GM12891 (cell line): ENCODE results near the gene MAD1L1.

Source experiments
- DNase-seq: peaks from one replicate; pipeline ENCODE4 v3.0.0; 2011; ENCODE audit warnings: low spot score; ENCODE audit not compliant: insufficient read length
- FAIRE-seq: peaks from 2 replicates; lab custom pipeline; 2011; peaks lifted over from hg19 to GRCh38; lab: Jason Lieb, UNC
- PAX5 ChIP-seq: IDR thresholded peaks from 2 replicates; pipeline ENCODE4 v1.6.1; 2011; ENCODE audit warnings: low read length, moderate library complexity, mild to moderate bottlenecking; ENCODE audit not compliant: insufficient read depth, severe bottlenecking
- POLR2A ChIP-seq: IDR thresholded peaks from 2 replicates; pipeline ENCODE4 v1.6.1; 2011; ENCODE audit warnings: low read depth, low read length, control low read depth
- POLR2AphosphoS5 ChIP-seq: IDR thresholded peaks from 2 replicates; pipeline ENCODE4 v1.6.1; 2011; ENCODE audit warnings: low read depth, low read length, control low read depth
- POU2F2 ChIP-seq: IDR thresholded peaks from 2 replicates; pipeline ENCODE4 v1.6.1; 2011; ENCODE audit warnings: low read depth, mild to moderate bottlenecking, control low read depth, low read length, moderate library complexity
- SPI1 ChIP-seq: IDR thresholded peaks from 2 replicates; pipeline ENCODE4 v1.6.1; 2011; ENCODE audit warnings: low read depth, low read length, control low read depth
- TAF1 ChIP-seq: IDR thresholded peaks from 2 replicates; pipeline ENCODE4 v1.6.1; 2011; ENCODE audit warnings: low read depth, low read length, control low read depth

Gene MAD1L1

GRCh38 chr7:2150445-2150815 is 82.3 kb downstream of the MAD1L1 start:
- DNase-seq (no peak), FAIRE-seq (no peak)
- TF ChIP-seq POU2F2 (no peak), PAX5 (no peak), POLR2A (no peak), SPI1 (no peak), POLR2AphosphoS5 (no peak), TAF1 (no peak)

- TF ChIP-seq PAX5 (no peak), POLR2AphosphoS5 (no peak), POU2F2 (no peak), POLR2A (no peak), SPI1 (no peak), TAF1 (no peak)
- FAIRE-seq (no peak), DNase-seq (no peak)
Observed at GRCh38 chr7:2149672-2150444, 82.9 kb downstream of the MAD1L1 start.

GRCh38 chr7:2148814-2149213 is 83.9 kb downstream of the MAD1L1 start:
- no peak for DNase-seq
- no peak for FAIRE-seq
- TF ChIP-seq SPI1 (no peak), POLR2A (no peak), PAX5 (no peak), POLR2AphosphoS5 (no peak)

- DNase-seq: no peak
- no peak for TF ChIP-seq TAF1
- no peak for TF ChIP-seq POLR2AphosphoS5
- no peak for TF ChIP-seq PAX5
- TF ChIP-seq POLR2A: no peak
- no peak for TF ChIP-seq POU2F2
- TF ChIP-seq SPI1: no peak
- no peak for FAIRE-seq
Observed at GRCh38 chr7:2148189-2148588, 84.6 kb downstream of the MAD1L1 start.

GRCh38 chr7:2146676-2147472 is 85.9 kb downstream of the MAD1L1 start:
- no peak for FAIRE-seq
- no peak for TF ChIP-seq POU2F2
- TF ChIP-seq POLR2AphosphoS5: no peak
- no peak for TF ChIP-seq SPI1
- no peak for TF ChIP-seq PAX5
- no peak for TF ChIP-seq TAF1
- no peak for TF ChIP-seq POLR2A

GRCh38 chr7:2145835-2146580 is 86.7 kb downstream of the MAD1L1 start:
- FAIRE-seq (no peak), DNase-seq (no peak)
- TF ChIP-seq POLR2A: no peak
- TF ChIP-seq TAF1: no peak
- no peak for TF ChIP-seq POU2F2
- TF ChIP-seq POLR2AphosphoS5: no peak
- TF ChIP-seq PAX5: no peak
- no peak for TF ChIP-seq SPI1

More at GRCh38 chr7:2146676-2147472, 85.9 kb downstream of the MAD1L1 start:
- no peak for DNase-seq

GRCh38 chr7:2144926-2145325 is 87.8 kb downstream of the MAD1L1 start:
- DNase-seq (no peak), FAIRE-seq (no peak)
- no peak for TF ChIP-seq POU2F2

- no peak for DNase-seq
- FAIRE-seq: no peak
- TF ChIP-seq SPI1: no peak
- TF ChIP-seq POLR2AphosphoS5: no peak
- no peak for TF ChIP-seq PAX5
Observed at GRCh38 chr7:2143981-2144595, 88.7 kb downstream of the MAD1L1 start.

GRCh38 chr7:2143450-2143849 is 89.3 kb downstream of the MAD1L1 start:
- no peak for FAIRE-seq
- DNase-seq: no peak
- TF ChIP-seq POU2F2 (no peak), POLR2A (no peak), TAF1 (no peak), POLR2AphosphoS5 (no peak), SPI1 (no peak), PAX5 (no peak)
